Dedifferentiated amniotic fluid mesenchymal stem cell (primary cell): ENCODE results near the gene ZNF320.
A peak's percentile ranks its signal among the peaks of the same experiment; 100 is the strongest.
"Not testable (repeated sequence)": the region's sequence is repeated elsewhere in the genome, so short reads cannot be mapped to it uniquely, and the experiment has no call there.

Source experiments
- DNase-seq: peaks from one replicate; pipeline ENCODE4 v3.0.0-alpha.2; 2016; ENCODE audit errors: extremely low spot score

ZNF320 gene

DNA sequence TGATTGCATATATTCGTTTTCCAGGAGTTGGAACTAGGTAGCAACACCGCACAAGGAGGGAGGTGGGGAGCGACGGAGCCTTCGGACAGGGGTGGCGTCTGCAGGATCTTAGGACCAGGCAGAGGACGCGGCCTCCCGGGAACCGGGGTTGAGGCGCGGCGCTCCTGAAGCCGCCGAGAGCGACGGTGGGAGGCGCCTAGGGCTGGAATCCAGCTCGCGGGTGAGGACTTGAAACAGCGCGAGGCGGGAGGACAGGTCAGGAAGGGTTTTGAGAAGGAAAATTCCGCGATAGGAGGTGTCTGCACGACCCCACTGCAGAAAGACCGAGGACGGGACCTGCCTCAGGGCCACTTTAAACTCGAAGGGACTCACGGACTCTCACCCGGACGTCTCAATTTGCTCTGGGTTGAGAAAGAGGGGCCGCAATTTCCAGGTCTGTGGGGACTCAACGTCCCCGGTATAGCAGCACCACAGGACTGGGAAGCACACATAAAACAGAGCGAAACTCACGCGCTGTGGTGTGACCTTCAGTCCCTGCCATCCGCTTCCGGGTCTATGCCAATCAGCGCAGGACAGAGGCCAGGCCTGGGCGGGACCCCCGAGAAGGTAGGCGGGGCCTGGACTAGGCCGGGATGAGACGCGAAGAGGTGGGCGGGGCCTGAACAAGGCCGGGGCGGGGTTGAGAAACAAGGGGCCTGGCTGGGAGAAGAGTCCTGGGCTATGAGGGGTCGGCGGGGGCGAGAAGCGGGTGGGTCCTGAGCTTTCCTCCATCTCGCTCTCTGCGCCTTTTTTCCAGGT lies at the start of gene ZNF320:
Gene ZNF320, minus strand, starts transcription at position 498 of the 798 bp plus-strand sequence. CDS start 7,380 bp downstream, outside the sequence.
- DNase-seq: peak; percentile 89

DNA sequence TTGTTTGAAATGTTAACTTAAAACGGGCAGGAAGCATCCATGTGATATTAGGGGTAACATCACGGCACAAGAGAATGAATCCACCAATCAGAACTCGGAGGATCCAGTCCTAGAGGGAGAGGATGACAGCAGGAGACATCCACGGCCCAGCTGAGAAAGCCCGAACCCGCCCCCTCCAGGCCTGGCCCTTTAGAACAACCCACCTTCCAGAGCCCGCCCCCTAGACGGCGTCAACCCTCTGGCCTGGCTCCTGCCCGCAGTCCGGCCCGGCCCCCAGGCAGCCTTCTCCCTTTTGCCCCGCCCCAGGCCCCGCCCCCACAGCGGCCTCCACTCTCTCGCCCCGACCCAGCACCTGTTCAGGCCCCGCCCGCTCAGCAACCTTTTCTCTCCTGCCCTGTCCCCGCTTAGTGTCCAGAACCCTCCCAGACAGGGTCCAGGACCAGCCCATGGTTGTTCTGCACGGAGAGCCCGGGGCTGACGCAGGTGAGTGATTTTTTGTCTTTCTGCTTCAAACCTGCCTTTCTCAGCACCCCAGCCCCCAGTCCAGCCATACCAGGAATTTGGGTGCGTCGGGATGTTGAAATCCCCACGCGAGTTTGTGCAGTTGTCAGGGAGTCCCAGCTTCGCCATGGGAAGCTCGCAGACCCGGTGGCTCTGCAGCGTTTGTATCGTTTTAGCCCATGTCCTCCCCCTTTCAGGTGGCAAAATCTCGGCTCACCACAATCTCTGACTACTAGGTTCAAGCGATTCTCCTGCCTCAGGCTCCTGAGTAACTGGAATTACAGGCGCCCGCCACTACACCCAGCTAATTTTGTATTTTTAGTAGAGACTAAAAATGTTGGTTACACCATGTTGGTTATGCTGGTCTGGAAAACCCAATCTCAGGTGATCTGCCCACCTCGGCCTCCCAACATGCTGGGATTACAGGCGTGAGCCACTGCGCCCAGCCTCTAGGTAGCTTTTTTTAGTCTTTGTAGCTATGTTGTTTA lies 49.2 kb upstream of the ZNF320 start:
- DNase-seq: no peak

DNA sequence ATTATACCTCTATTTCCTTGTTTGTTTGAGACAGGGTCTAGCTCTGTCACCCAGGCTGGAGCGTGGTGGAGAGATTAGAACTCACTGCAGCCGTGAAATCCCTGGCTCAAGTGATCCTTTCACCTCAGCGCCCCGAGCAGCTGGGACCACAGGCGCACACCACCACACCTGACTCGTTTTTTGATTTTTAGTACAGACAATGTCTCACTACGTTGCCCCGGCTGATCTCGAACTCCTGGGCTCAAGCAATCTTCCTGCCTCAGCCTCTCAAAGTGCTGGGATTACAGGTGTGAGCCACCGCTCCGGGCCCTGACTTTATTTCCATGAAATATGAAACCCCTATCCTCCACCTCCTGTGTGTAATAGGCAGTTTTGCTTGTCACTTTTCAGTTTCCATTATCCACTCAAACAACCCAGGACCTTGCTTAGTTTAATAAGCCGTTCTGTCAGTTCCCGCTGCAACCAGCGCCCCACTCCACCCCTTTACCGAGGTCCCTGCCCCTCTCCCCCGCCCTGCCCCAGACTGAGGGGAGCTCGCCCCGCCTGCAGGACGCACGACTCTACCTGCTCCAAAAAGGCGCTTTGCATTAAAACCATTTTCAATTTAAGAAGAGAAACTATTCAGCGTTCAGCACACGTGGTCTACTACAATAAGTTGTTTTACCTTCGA lies 48.4 kb upstream of the ZNF320 start:
- no peak for DNase-seq

DNA sequence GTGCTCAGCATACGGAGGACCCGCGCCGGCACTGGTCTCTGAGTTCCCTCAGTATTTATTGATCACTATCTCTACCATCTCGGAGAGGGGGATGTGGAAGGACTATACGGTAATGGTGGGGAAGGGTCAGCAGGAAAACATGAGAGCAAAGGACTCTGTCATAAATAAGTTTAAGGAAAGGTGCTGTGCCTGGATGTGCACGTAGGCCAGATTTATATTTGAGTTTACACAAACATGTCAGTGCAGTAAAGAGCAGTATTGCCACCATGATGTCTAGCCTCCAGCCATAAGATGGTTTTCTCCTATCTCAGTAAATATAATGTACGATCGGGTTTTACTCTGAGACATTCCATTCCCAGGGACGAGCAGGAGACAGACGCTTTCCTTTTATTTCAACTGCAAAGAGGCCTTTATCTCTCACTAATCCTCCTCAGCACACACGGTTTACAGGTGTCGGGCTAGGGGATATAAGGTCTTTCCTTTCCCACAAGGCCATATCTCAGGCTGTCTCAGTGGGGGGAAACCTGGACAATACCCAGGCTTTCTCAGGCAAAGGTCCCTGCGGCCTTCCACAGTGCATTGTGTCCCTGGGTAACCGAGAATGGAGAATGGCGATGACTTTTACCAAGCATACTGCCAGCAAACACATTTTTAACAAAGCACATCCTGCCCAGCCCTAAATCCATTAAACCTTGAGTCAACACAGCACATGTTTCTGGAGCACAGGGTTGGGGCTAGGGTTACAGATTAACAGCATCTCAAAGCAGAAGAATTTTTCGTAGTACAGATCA lies 47.5 kb upstream of the ZNF320 start:
- DNase-seq: not testable (repeated sequence)

DNA sequence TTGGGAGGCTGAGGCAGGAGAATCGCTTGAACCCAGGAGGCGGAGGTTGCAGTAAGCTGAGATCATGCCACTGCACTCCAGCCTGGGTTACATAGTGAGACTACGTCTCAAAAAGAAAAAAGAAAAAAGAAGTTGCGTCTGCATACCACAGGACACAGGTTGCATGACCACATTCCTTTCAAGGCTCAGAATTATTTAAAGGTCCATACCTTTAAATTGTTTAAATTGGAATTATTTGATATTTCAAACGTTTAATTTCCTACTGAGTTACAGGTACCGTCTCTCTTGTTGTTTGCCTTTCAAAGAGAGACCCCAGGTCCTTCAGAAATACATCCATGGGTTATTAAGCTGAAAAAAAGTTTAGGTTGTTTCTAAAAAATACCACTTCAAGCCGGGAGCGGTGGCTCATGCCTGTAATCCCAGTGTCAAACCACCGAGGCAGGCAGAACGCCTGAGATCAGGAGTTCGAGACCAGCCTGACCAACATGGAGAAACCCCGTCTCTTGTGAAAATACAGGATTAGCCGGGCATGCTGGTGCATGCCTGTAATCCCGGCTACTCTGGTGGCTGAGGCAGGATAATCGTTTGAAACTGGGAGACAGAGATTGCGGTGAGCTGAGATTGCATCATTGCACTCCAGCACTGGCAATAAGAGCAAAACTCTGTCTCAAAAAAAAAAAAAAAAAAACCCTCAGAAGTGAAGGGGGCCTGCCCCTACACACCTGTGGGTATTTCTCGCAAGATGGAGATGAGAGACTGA lies 46.6 kb upstream of the ZNF320 start:
- no peak for DNase-seq

DNA sequence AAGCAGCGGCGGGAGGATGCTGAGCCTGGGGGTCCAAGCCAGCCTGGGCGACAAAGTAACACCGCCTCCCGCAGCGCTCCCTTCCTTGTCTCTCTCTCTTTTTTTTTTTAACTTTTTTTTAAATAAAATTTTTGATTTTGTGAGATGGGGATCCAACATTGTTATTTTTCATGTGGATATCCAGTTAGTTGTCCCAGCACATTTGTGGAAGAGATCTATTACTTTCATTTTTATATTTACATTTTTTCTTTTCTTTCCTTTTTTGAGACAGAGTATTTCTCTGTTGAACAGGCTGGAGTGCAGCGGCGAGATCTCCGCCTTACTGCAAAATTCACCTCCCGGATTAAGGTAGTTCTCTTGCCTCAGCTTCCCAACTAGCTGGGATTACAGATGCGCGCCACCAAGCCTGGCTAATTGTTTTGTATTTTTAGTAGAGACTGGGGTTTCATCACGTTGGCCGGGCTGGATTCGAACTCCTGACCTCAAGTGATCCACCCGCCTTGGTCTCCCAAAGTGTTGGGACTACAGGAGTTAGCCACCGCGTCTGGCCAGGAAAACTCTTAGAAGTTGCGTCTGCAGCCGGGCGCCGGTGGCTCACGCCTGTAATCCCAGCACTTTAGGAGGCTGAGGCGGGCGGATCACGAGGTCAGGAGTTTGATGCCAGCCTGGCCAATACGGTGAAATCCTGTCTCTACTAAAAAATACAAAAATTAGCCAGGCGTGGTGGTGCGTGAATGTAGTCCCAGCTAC lies 45.9 kb upstream of the ZNF320 start:
- DNase-seq: no peak

DNA sequence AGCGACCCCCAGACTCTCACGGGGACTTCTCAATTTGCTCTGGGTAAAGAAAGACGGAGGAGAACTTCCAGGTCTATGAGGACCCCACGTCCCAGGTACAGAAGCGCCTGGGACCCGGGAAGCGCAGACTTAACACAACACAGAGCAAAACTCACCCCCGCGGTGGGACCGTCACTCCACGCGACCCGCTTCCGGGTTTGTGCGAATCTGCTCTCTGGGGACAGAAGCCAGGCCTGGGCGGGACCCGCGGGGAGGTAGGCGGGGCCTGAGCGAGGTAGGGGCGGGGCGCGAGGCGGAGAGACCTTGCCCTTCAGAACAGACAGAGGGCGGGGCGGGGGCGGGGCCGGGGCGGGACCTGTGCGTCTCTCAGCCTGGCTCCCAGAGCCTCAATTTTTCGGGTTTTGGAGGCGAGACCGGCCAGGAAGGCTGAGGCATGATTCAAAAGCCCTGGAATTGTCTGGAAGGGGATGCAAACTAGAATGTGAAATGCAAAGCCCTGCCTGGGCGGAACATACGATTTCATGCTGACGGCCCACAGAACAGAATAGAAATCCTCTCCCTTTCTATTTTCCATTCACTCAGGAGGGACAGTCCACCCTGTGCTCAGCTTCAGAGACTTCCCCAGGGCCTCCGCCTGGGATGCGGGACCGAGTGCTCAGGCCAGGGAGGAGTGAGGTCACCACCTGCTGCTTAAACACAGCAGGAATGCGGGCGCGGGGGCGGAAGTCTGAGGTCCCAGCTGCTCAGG lies 45.1 kb upstream of the ZNF320 start:
- DNase-seq: peak; percentile 78

DNA sequence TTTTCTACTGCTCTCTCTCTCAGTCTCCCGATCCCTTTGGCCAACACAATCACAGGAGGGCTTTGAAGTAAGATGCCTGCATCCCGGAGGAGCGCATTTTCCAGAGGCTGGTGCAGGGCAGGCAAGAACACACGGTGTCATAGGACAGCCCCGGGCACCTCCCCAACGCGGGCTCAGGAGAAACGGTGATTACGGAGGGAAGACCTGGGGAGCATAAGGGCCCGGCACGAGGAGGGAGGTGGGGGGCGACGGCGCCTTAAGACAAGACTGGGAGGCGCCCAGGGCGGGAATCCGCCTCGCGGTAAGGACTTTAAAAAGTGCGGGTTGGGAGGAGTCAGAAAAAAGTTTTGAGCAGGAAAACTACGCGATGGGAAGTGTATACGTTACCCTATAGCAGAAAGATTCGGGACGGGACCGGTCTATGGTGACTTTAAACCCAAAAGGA lies 44.5 kb upstream of the ZNF320 start:
- DNase-seq: no peak

DNA sequence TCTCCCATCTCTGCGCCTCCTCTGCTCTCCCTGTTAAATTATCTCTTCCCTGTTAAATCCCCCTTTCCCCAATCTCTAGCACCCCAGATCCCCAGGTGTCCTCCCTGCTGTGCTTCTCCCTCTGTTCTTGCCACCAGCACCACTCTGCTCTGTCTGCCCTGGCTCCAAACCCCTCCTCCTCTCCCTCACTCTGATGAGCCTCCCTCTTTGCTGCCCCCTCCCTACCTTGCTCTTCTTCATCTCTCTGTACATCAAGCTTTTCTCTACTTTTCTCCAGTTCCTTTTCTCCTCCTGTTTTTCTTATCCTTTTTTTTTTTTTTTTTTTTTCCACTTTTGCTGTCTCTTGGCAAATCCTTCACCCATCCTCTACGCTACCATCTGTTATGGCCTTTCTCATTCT lies 44.1 kb upstream of the ZNF320 start:
- not testable (repeated sequence) for DNase-seq

DNA sequence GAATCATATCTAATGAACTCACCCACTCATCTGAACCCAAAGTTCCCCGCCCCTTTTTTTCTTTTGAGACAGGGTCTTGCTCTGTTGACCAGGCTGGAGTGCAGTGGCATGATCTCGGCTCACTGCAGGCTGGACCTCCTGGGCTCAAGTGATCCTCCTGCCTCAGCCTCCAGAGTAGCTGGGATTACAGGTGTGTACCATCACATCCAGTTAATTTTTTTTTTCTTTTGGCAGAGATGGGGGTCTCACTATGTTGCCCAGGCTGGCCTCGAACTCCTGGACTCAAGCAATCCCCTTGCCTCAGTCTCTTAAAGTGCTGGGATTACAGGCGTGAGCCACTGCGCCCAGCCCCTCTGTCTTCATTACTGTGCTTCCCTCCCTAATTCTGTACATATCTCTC lies 43.5 kb upstream of the ZNF320 start:
- DNase-seq: not testable (repeated sequence)

DNA sequence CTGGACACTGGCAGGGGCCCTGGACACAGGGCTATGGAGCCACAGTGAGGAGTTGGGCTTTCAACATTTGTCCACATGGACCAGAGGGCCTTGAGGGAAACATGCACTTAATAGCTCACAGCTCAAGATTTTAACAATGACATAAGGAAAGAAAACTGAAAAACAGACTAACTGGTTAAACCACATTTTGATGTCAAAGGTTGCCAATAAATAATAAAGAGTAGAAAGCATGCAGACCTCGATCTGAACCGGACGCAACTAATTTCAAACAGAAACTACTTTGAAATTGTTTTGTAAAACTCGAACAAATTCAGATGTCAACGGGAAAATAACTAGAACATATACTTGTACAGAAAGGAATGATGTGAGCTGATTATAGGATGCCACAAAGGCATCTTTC lies 41.3 kb upstream of the ZNF320 start:
- DNase-seq: no peak

DNA sequence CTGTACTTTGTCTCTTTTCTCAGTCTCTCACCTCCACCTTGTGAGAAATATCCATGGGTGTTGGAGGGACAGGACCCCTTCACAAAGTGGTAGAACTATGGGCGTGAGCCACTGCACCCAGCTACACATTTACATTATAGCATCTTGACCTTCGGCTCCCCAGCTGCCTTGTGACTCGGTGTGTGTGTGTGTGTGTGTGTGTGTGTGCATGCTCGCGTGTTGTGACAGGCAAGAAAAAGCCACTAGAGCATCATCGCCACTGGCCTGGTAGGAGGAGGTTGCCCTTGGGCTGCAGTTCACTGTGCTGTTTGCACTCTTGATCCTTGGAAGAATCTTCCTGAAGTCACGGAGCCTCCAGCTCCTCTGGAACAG lies 39.5 kb upstream of the ZNF320 start:
- DNase-seq: no peak

DNA sequence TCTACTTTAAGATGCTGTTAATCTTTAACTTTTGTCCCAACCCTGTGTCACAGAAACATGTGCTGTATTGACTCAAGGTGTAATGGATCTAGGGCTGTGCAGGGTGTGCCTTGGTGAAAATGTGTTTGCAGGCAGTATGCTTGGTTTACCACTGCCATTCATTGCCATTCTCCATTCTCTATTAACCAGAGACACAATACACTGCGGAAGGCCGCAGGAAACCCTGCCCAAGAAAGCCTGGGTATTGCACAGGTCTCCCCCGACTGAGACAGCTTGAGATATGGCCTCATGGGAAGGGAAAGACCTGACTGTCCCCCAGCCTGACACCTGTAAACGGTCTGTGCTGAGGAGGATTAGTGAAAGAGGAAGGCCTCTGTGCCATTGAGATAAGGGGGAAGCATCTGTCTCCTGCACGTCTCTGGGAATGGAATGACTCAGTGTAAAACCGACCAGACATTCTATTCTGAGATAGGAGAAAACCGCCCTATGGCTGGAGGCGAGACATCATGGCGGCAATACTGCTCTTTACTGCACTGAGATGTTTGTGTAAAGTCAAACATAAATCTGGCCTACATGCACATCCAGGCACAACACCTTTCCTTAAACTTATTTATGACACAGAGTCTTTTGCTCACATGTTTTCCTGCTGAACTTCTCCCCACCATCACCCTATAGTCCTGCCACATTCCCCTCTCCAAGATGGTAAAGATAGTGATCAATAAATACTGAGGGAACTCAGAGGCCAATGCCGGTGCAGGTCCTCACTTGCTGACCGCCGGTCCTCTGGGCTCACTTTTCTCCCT lies 38.9 kb upstream of the ZNF320 start:
- DNase-seq: no peak

DNA sequence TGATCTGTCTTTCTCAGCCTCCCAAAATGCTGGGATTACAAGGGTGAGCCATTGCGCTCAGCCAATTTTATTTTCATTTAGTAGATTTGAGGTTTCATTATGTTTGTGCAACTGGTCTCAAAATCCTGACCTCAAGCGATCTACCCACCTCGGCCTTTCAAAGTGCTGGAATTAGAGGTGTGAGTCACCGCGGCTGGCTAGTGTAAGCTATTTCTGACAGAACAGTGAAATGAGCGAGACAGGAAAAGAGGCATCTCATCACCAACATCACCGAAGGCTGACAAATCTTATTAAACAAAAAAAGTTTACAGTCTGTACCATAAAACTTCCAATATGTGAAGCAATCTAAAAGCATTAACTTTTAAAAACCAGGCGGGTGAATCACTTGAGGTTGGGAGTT lies 38.0 kb upstream of the ZNF320 start:
- no peak for DNase-seq

DNA sequence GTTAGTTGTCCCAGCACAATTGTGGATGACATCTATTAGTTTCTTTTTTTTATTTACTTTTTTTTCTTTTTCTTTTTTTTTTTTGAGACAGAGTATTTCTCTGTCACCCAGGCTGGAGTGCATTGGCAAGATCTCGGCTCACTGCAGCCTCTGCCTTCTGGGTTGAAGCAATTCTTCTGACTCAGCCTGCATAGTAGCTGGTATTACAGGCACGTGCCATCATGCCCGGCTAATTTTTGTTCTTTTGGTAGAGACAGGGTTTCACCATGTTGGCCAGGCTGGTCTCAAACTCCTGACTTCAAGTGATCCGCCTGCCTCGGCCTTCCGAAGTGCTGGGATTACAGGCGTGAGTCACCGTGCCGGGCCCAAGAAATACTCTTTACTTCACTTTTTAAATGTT lies 27.2 kb upstream of the ZNF320 start:
- DNase-seq: not testable (repeated sequence)

DNA sequence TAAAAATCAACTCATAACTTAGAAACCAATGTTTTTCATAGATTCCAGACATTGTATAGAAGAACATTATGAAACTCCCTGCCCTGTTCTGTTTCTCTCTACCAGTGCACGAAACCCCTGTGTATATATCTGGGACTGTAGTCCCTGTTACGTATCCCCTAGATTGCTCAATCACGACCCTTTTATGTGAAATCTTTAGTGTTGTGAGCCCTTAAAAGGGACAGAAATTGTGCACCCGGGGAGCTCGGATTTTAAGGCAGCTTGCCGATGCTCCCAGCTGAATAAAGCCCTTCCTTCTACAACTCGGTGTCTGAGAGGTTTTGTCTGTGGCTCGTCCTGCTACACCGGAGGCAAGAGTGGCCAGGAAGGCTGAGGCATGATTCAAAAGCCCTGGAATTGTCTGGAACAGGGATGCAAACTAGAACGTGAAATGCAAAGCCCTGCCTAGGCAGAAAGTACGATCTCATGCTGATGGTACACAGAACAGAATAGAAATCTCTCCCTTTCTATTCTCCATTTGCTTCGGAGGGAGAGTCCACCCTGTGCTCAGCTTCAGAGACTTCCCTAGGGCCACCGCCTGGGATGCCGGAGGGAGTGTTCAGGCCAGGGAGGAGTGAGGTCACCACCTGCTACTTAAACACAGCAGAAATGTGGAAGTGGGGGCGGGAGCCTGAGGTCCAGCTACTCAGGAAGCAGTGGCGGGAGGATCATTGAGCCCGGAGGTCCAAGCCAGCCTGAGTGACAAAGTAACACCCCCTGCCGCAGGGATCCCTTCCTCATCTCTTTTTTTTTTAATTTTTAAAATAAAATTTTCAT lies 26.6 kb upstream of the ZNF320 start:
- no peak for DNase-seq
